Keratinocyte (primary cell): Measurements from ENCODE around the gene SYK. TPM values are rescaled to one million over a fixed set of nuclear protein-coding genes. Genes with fewer than 3 reads are reported as not detected.

ENCODE experiments used
- DNase-seq: peaks from one replicate; pipeline ENCODE4 v3.0.0-alpha.2; 2011; ENCODE audit warnings: low read depth, missing footprints, low spot score
- FAIRE-seq: peaks from 2 replicates; lab custom pipeline; 2011; peaks lifted over from hg19 to GRCh38; lab: Jason Lieb, UNC
- H2AFZ ChIP-seq: 2 replicates; pipeline ENCODE4 v1.6.0; 2012; ENCODE audit warnings: low read length, control low read depth, inconsistent platforms; ENCODE audit not compliant: control insufficient read depth
- H3K27ac ChIP-seq: 2 replicates; pipeline ENCODE4 v1.5.1; 2011; ENCODE audit warnings: low read length; ENCODE audit not compliant: control insufficient read depth, insufficient read depth
- H3K27me3 ChIP-seq: 3 replicates; pipeline ENCODE4 v1.6.0; 2011; ENCODE audit warnings: low read length; ENCODE audit not compliant: control insufficient read depth, insufficient read depth; ENCODE audit errors: extremely low read depth
- H3K36me3 ChIP-seq, 2 experiments: 2 replicates in 1 of 2; 3 replicates in 1 of 2; pipeline ENCODE4 v1.5.1; 2011; ENCODE audit warnings: low read length in 2 of 2, mild to moderate bottlenecking in 1 of 2; ENCODE audit not compliant: control insufficient read depth in 2 of 2, insufficient read depth in 2 of 2; ENCODE audit errors: extremely low read depth in 1 of 2
- H3K4me1 ChIP-seq: 3 replicates; pipeline ENCODE4 v1.5.1; 2011; ENCODE audit warnings: low read length; ENCODE audit not compliant: control insufficient read depth, insufficient read depth; ENCODE audit errors: extremely low read depth
- H3K4me2 ChIP-seq: 3 replicates; pipeline ENCODE4 v1.6.0; 2011; ENCODE audit warnings: low read depth, low read length; ENCODE audit not compliant: control insufficient read depth, insufficient read depth; ENCODE audit errors: extremely low read depth
- H3K4me3 ChIP-seq, 3 experiments: fragments of 200-600 bp in 1 of 3; sonication (generic) in 1 of 3; 2 replicates in 2 of 3; 3 replicates in 1 of 3; pipeline ENCODE4 v1.5.1; 2011 to 2016; ENCODE audit warnings: low read length in 3 of 3, mild to moderate bottlenecking in 3 of 3, control low read depth in 2 of 3, inconsistent platforms in 1 of 3, low read depth in 1 of 3, mixed read lengths in 1 of 3, mixed run types in 1 of 3, moderate library complexity in 1 of 3; ENCODE audit not compliant: control insufficient read depth in 2 of 3, insufficient read depth in 2 of 3; ENCODE audit errors: extremely low read depth in 1 of 3
- H3K79me2 ChIP-seq: 2 replicates; pipeline ENCODE4 v1.6.0; 2012; ENCODE audit warnings: low read length; ENCODE audit not compliant: control insufficient read depth, insufficient read depth
- H3K9ac ChIP-seq: 3 replicates; pipeline ENCODE4 v1.6.0; 2011; ENCODE audit warnings: low read length; ENCODE audit not compliant: control insufficient read depth, insufficient read depth; ENCODE audit errors: extremely low read depth
- H3K9me1 ChIP-seq: 3 replicates; pipeline ENCODE4 v1.6.0; 2011; ENCODE audit warnings: low read length; ENCODE audit not compliant: control insufficient read depth, insufficient read depth; ENCODE audit errors: extremely low read depth
- H3K9me3 ChIP-seq: 2 replicates; pipeline ENCODE4 v1.5.1; 2012; ENCODE audit warnings: low read depth, low read length; ENCODE audit not compliant: control insufficient read depth
- H4K20me1 ChIP-seq: 3 replicates; pipeline ENCODE4 v1.6.0; 2011; ENCODE audit warnings: low read length; ENCODE audit not compliant: control insufficient read depth, insufficient read depth; ENCODE audit errors: extremely low read depth
- CTCF ChIP-seq, 3 experiments: IDR thresholded peaks in 1 of 3; conservative IDR thresholded peaks in 1 of 3; optimal IDR thresholded peaks in 1 of 3; 2 replicates in 2 of 3; 3 replicates in 1 of 3; pipeline versions ENCODE3 to v1.5.1; 2011; ENCODE audit warnings: low read length in 3 of 3, mild to moderate bottlenecking in 3 of 3, moderate library complexity in 2 of 3, control low read depth in 1 of 3, inconsistent platforms in 1 of 3; ENCODE audit not compliant: insufficient read depth in 2 of 3; ENCODE audit errors: extremely low read depth in 1 of 3
- EZH2 ChIP-seq: IDR thresholded peaks from one replicate; pipeline ENCODE4 v1.6.1; 2012; ENCODE audit warnings: inconsistent platforms, mild to moderate bottlenecking, low read length, moderate library complexity
- dilution Hi-C: fragments of 300-500 bp; cut with MboI; formaldehyde crosslinking; loops from one replicate; pipeline ENCODE4 v1.7.0; 2020; ENCODE audit warnings: low sequenced_read_pairs; ENCODE audit not compliant: extremely low pct_ligation_motif_present
- polyA plus RNA-seq, 5 experiments: library from polyadenylated mRNA; depleted of rRNA in 3 of 5; stranded (reverse) in 3 of 5; stranded (forward) in 1 of 5; unstranded in 1 of 5; fragments of >200 nt; gene quantifications; 1 replicate in 1 of 5; 2 replicates in 3 of 5; 3 replicates in 1 of 5; pipeline versions ENCODE4 v1.2.1 to v1.2.3, GENCODE V29; 2011 to 2012; ENCODE audit warnings: missing spikeins in 2 of 5, low read depth in 1 of 5, low replicate concordance in 1 of 5

The SYK gene
- polyA plus RNA-seq, 1 donor (not counting 4 experiments of a cell fraction or from before 2014, with no cell fraction given) = 2.0 TPM

- no peak for TF ChIP-seq EZH2
- no peak for TF ChIP-seq CTCF (optimal IDR thresholded peaks at IDR 0.05 in 1 of 3, IDR thresholded peaks at IDR 0.05 in 1 of 3, conservative IDR thresholded peaks at IDR 0.05 in 1 of 3; ENCODE audit: extremely low read depth in 1 of 3, insufficient read depth in 2 of 3, low read length in 3 of 3)
- DNase-seq = no peak
- no peaks in the 10 kb centered on the region for H3K36me3 ChIP-seq
- no peak overlapping the region for H3K4me3 ChIP-seq
- H3K79me2 ChIP-seq = no peaks in the 10 kb centered on the region
- H3K27me3 ChIP-seq = no peaks in the 10 kb centered on the region
- no peak overlapping the region for H3K27ac ChIP-seq
- H3K4me2 ChIP-seq = no peak overlapping the region
- no peaks in the 10 kb centered on the region for H3K9me3 ChIP-seq
- no peak overlapping the region for H2AFZ ChIP-seq
- dilution Hi-C loops = no loop called here
- no peak overlapping the region for H3K9ac ChIP-seq
- H4K20me1 ChIP-seq = no peaks in the 10 kb centered on the region
- FAIRE-seq = no peak
- H3K9me1 ChIP-seq = no peaks in the 10 kb centered on the region
- no peaks in the 10 kb centered on the region for H3K4me1 ChIP-seq
Observed at GRCh38 chr9:90775657-90776056, 26.0 kb upstream of the SYK start.

DNA sequence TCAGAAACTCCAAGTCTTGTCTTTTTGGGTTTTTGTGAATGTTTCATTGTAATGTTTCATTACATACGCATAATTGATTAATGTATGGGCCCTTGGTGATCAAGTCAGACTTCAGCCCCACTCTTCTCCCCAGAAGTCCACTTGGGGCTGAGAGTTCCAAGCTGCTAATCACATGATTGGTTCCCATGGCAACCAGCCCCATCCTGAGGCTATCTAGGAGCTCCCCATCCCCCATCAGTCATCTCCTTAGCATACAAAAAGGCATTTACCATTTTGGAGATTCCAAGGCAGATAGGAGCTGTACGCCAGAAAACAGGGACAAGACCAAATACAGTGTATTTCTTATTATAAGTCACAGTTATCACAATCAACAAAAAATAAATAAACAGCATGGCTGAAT lies 22.9 kb upstream of the SYK start:
- Histone ChIP-seq H3K27me3 (no peaks in the 10 kb centered on the region), H3K36me3 (no peaks in the 10 kb centered on the region), H3K27ac (no peak overlapping the region), H3K4me1 (no peaks in the 10 kb centered on the region), H3K4me2 (no peak overlapping the region), H4K20me1 (no peaks in the 10 kb centered on the region), H3K4me3 (no peak overlapping the region), H3K9me3 (no peaks in the 10 kb centered on the region), H2AFZ (no peak overlapping the region), H3K9ac (no peak overlapping the region), H3K79me2 (no peaks in the 10 kb centered on the region), H3K9me1 (no peaks in the 10 kb centered on the region)
- DNase-seq (no peak), FAIRE-seq (no peak)
- no peak for TF ChIP-seq EZH2
- no peak for TF ChIP-seq CTCF (optimal IDR thresholded peaks at IDR 0.05 in 1 of 3, IDR thresholded peaks at IDR 0.05 in 1 of 3, conservative IDR thresholded peaks at IDR 0.05 in 1 of 3; ENCODE audit: extremely low read depth in 1 of 3, insufficient read depth in 2 of 3, low read length in 3 of 3)
- dilution Hi-C loops = no loop called here
